Measurements from ENCODE around the gene MAP6.

Gene MAP6

GRCh38 chr11:75555079-75555811 lies 113.6 kb downstream of the MAP6 start:
- in situ Hi-C loops (cut with HindIII; ENCODE audit: low sequenced_read_pairs): no loop called here

- in situ Hi-C loops (cut with HindIII; ENCODE audit: low sequenced_read_pairs): no loop called here
Observed at GRCh38 chr11:75554258-75555022, 114.4 kb downstream of the MAP6 start.

- in situ Hi-C loops (cut with HindIII; ENCODE audit: low sequenced_read_pairs): no loop called here
Observed at GRCh38 chr11:75553889-75554257, 115.0 kb downstream of the MAP6 start.

GRCh38 chr11:75553182-75553581 lies 115.7 kb downstream of the MAP6 start:
- in situ Hi-C loops (cut with HindIII; ENCODE audit: low sequenced_read_pairs): no loop called here

GRCh38 chr11:75549370-75549958 lies 119.4 kb downstream of the MAP6 start:
- in situ Hi-C loops (cut with HindIII; ENCODE audit: low sequenced_read_pairs): no loop called here

GRCh38 chr11:75548595-75549272 lies 120.1 kb downstream of the MAP6 start:
- in situ Hi-C loops (cut with HindIII; ENCODE audit: low sequenced_read_pairs): no loop called here

GRCh38 chr11:75547617-75548058 lies 121.2 kb downstream of the MAP6 start:
- in situ Hi-C loops (cut with HindIII; ENCODE audit: low sequenced_read_pairs): no loop called here

- in situ Hi-C loops (cut with HindIII; ENCODE audit: low sequenced_read_pairs): no loop called here
Observed at GRCh38 chr11:75547177-75547576, 121.7 kb downstream of the MAP6 start.

GRCh38 chr11:75543806-75544205 lies 125.0 kb downstream of the MAP6 start:
- in situ Hi-C loops (cut with HindIII; ENCODE audit: low sequenced_read_pairs): no loop called here

GRCh38 chr11:75542088-75542438 lies 126.8 kb downstream of the MAP6 start:
- in situ Hi-C loops (cut with HindIII; ENCODE audit: low sequenced_read_pairs): no loop called here

- in situ Hi-C loops (cut with HindIII; ENCODE audit: low sequenced_read_pairs): no loop called here
Observed at GRCh38 chr11:75541193-75542087, 127.4 kb downstream of the MAP6 start.

GRCh38 chr11:75539459-75540334 lies 129.1 kb downstream of the MAP6 start:
- in situ Hi-C loops (cut with HindIII; ENCODE audit: low sequenced_read_pairs): no loop called here

- in situ Hi-C loops (cut with HindIII; ENCODE audit: low sequenced_read_pairs): no loop called here
Observed at GRCh38 chr11:75538150-75538942, 130.5 kb downstream of the MAP6 start.

- in situ Hi-C loops (cut with HindIII; ENCODE audit: low sequenced_read_pairs): no loop called here
Observed at GRCh38 chr11:75537740-75538139, 131.1 kb downstream of the MAP6 start.

All from endothelial cell of hepatic sinusoid (primary cell).